ENCODE data around the gene TEAD1.

- no peak for TF ChIP-seq CTCF (IDR thresholded peaks at IDR 0.05)
- no peak for TF ChIP-seq POLR2A (IDR thresholded peaks at IDR 0.05)
- no peak for TF ChIP-seq POLR2AphosphoS5 (IDR thresholded peaks at IDR 0.05)
Measured at GRCh38 chr11:12778240-12778905, 104.2 kb downstream of the TEAD1 start.

Data from gastroesophageal sphincter (tissue), 3 donors.